DMS53 treated with DMSO at 0.1 percent for 48 hours (cell line): ENCODE data around the gene EFNA1.
A peak's percentile ranks its signal among the peaks of the same experiment; 100 is the strongest.
"Not testable (repeated sequence)": the region's sequence is repeated elsewhere in the genome, so short reads cannot be mapped to it uniquely, and the experiment has no call there.

ENCODE experiments used
- DNase-seq: peaks from one replicate; lab custom pipeline; 2025; ENCODE audit not compliant: unreplicated experiment; lab: John Stamatoyannopoulos, UW

The EFNA1 gene

GRCh38 chr1:155092131-155092530 lies 35.5 kb upstream of the EFNA1 start:
- DNase-seq = no peak

- no peak for DNase-seq
Measured at GRCh38 chr1:155092641-155093040, 35.0 kb upstream of the EFNA1 start.

DNA sequence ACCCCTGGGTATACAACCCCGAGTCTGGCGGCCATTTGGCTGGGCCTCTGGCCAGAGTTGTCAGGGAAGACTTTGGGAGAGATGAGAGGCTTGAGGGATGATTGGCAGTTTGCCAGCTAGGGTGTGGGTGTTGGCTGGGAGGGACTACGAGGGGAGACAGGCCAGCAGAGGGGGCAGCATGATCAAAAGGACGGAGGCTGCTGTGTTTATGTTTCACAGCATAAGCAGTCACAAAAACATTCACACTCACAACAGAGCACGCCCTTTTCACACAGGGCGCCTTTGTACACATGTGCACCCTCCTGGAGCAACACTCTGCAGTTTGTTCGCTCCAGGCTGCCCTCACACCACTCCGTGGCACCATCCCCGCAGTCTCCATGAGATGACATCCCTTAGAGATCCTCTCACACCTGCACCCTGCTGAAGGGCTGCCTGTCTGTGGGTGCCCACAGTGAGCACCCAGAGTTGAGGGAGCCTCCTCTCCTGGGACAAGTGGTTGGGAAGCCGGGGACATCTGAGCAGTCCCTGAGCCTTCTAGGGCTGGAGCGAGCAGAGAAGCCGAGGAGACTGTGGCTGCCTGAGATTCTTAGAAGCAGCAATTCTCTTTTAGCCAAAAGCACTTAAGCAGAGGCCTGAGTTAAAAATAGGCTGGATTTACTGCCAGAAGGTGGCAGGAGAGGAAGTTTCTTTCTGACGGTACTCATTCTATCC lies 33.6 kb upstream of the EFNA1 start:
- DNase-seq = peak; percentile 54

- no peak for DNase-seq
Measured at GRCh38 chr1:155094622-155094948, 33.1 kb upstream of the EFNA1 start.

DNA sequence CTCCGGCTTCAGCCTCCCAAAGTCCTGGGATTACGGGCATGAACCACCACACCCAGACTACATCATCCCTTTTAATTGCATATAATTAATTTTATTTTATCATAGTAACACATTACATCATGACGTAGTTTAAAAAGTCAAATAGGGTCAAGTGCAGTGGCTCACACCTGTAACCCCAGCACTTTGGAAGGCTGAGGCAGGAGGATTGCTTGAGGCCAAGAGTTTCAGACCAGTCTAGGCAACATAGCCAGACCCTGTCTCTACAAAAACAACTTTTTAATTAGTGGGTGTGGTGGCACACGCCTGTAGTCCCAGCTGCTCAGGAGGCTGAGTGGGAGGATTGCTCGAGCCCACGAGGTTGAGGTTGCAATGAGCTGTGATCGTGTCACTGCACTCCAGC lies 28.3 kb upstream of the EFNA1 start:
- DNase-seq = no peak

GRCh38 chr1:155103325-155103724 lies 24.4 kb upstream of the EFNA1 start:
- no peak for DNase-seq

DNA sequence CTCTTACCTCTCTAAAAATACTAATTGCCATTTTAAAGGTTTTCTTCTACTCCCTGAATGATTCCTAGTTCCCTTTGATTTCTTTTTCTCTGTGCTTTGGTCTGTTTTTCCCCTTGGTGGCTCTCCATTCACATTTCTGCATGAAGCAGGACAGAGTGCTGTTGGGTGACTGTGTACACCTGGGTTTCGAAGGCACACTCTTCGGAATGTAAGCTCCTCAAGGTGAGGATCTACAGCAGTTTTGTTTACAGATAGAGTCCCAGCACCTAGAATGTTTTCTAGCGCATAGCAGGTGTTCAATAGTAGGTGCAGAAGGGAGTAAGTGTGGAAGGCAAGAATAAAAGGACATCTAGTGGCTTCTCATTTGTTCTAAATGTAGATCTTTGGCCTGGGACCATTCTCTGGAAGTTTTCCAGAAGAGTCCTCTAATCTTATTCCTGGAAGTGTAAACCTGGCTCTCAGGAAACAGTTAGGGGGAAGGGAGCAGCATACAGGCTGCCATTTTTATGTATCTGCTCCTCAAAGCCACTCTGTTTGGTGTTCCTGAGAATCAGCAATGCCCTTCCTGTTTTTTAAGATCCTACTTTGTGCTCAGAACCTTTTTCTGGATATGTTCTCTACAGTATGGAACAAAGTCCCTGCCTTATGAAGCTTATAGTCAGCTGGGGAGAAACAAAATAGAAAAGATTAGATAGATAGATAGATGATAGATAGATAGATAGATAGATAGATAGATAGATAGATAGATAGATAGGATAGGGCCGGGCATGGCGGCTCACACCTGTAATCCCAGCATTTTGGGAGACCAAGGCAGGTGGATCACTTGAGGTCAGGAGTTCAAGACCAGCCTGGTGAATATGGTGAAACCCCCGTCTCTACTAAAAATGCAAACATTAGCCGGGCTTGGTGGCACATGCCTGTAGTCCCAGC lies 22.8 kb upstream of the EFNA1 start:
- DNase-seq = no peak

GRCh38 chr1:155105604-155106011 lies 22.1 kb upstream of the EFNA1 start:
- DNase-seq = no peak

- no peak for DNase-seq
Measured at GRCh38 chr1:155106862-155107261, 20.8 kb upstream of the EFNA1 start.

DNA sequence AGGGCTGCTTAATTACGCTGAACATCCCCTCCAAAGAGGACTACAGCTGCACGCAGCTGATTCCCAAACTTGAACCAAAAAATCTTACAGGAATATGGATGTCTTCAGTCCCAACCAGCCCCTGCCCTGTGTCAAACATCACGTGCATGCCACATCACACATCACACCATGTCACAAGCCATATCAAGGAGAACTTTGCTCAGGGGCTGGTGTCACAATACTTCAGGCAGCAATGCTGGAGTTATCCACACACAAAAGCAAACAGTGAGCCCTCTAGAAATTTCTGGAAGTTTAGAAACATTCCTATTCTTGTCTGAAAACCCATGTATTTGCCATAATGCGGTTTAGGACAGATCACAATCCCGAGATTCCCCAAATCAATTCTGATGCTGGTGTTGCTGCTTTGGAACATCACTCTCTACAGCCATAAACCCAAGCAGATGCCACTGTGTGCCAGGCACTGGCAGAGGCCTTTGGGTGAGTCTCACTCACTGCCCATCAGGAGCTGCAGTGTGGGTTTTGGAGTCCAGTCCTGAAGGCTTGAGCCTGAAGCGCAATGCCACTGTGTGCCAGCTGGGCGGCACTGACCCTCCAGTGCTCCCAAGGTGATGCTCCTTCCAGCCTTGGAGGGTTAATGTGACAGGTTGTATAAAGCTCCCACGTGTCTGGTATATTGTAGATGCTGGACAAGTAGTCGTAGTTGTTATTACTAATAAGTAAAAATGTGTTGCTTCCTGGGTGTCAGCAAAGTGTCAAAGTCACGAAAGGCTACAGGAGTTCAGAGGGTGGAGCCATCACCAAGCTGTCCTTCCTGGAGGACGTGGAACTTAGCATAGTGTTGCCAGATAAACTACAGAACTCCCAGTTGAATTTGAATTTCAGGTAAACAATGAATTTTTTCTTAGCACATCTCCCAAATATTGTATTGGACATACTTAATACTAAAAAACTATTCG lies 20.1 kb upstream of the EFNA1 start:
- no peak for DNase-seq

- no peak for DNase-seq
Measured at GRCh38 chr1:155108296-155108695, 19.4 kb upstream of the EFNA1 start.

DNA sequence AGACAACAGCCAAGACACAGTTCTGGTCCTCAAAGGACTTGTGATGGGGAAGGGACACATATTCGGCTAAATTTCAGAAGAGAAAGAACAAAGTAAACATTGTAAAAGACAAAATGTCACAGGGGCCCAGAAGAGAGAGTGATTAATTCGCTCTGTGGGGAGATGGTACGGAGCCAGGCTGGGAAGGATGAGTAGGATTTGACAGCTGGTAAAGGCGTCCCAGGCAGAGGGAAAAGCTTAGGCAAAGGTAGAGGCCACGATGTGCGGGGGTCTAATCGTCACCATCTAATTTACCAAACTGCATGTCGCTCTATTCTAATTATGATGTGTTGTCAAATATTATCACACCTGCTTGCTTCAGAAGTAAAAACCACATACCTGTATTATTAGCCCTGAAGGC lies 17.3 kb upstream of the EFNA1 start:
- DNase-seq = no peak

- no peak for DNase-seq
Measured at GRCh38 chr1:155110826-155111225, 16.9 kb upstream of the EFNA1 start.

DNA sequence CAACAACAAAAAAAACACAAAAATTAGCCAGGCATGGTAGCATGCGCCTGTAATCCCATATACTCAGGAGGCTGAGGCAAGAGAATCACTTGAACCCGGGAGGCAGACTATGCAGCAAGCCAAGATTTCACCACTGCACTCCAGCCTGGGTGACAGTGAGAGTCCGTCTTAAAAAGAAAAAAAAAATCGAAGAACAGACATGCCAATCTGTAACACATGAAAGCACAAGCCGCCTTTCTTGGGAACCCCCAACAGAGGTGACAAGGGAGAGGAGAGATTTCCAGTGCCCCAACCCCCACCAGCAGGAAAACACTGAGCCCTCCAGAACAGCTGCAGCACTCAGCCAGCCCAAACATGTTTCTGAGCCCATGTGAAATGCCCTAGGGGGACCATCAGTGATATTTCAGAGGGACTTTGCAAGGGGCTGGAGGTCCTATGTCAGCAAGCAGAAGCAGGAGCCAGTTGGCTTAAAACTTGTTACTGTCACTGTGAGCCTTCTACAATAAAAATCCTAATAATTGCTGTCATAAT lies 14.2 kb upstream of the EFNA1 start:
- no peak for DNase-seq

GRCh38 chr1:155116113-155116764 lies 11.4 kb upstream of the EFNA1 start:
- DNase-seq = no peak

DNA sequence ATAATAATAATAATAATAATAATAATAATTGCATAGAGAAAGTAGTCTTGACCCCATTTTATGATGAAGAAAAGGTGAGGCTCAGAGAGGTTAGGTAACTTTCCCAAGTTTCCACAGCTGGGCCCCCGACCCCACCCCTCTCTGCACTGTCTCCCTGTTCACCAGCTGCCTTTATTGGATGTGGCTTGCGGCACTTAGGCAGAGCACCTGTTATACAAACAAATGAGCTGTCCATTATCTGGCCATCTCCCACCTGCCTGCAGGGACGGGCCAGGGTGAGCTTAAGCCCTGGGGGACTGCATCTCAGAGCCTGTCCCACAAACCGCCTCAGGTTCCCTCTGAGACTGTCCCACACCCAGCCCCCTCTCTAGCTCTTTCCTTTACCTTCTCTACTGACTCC lies 10.1 kb upstream of the EFNA1 start:
- peak; percentile 50 for DNase-seq

DNA sequence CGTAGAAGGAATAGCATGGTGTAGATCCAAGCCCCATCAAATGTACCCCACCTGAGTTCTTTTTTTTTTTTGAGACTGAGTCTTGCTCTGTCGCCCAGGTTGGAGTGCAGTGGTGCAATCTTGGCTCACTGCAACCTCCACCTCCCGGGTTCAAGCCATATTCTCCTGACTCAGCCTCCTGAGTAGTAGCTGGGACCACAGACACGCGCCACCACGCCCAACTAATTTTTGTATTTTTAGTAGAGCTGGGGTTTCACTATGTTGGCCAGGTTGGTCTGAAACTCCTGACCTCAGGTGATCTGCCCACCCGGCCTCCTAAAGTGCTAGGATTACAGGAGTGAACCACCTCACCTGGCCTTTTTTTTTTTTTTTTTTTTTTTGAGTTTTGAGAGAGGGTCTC lies 9.6 kb upstream of the EFNA1 start:
- DNase-seq = not testable (repeated sequence)

GRCh38 chr1:155120253-155120652 lies 7.4 kb upstream of the EFNA1 start:
- DNase-seq = no peak

DNA sequence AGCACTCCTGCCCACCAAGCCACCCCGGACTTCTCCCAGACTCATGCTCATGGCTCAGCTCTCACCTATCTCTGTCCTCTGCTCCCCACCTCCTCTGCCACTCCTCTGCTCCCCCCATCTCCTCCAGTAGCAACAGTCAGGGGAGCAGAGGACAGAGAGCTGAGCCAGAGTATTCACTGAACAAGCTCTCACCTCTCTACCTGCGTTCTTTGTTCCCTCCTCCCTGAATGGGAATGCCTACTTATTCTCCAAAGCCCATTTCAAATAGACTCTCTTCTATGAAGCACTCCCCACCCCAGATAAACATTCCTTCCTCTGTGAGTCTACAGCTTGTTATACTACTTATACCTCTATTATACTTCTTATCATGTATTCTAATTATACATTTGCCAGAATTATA lies 6.4 kb upstream of the EFNA1 start:
- DNase-seq = no peak

DNA sequence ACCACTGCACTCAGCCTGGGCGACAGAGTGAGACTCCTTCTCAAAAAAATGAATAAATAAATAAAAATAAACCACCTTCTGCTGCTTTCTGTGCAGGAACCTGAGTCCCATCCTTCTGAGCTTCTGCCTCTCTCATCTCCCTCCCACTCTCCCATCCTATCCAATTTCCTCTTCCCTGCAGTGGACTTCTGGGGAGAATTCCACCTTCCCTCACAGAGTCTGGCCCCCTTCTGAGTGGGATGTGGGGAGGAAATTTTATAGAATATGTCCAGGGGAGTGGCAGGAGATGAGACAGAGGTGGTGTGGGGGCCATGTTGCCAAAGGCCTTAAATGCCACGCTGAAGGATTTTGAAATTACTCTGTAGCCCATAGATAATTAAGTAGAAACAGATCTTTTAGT lies 5.4 kb upstream of the EFNA1 start:
- no peak for DNase-seq

DNA sequence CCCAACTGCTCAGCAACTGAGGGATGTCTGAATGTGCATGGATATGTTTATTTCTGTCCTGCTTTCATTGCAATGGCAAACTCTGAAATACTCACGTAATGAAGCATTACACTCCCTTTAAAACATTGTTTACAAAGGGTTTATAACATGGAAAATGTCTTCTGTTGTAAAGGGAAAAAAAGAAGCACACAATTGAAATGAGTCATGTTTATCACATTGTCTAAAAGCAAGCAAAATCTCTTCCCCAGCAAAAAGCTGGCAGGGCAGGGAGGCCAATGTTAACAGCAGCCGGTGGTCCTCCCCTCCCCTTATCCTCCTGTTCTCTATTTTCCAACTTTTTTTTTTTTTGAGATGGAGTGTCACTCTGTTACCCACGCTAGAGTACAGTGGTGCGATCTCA lies 3.9 kb upstream of the EFNA1 start:
- DNase-seq = peak; percentile 34
